Panc1 (cell line): ENCODE measurements around the gene CDH12. TPM values are rescaled to one million over a fixed set of nuclear protein-coding genes. Genes with fewer than 3 reads are reported as not detected.

Experiments used
- ATAC-seq: fragments of 200-7000 bp; cut with Tn5 transposase; 2 replicates; pipeline ENCODE4 v1.9.1; 2020; ENCODE audit warnings: mild to moderate bottlenecking, moderate library complexity
- BruUV-seq: library from RNA; stranded (reverse); fragments of 400-500 nt; replicated peaks from 2 replicates; lab custom pipeline; 2021; lab: Mats Ljungman, UMichigan
- CTCF ChIA-PET: fragments of 300-600 bp; sonication (Branson Sonifier 250); formaldehyde crosslinking; loops from one replicate; lab custom pipeline; 2022; ENCODE audit warnings: antibody characterized with exemption; lab: Charles Lee
- POLR2A ChIA-PET: fragments of 300-600 bp; sonication (Branson Sonifier 250); formaldehyde crosslinking; loops from one replicate; lab custom pipeline; 2022; ENCODE audit warnings: antibody characterized with exemption; lab: Charles Lee
- DNase-seq: peaks from one replicate; pipeline ENCODE4 v3.0.0-alpha.2; 2010; ENCODE audit warnings: low read depth, low spot score
- H3K27ac ChIP-seq: 2 replicates; pipeline ENCODE4 v1.5.1; 2011; ENCODE audit warnings: mild to moderate bottlenecking, low read length, inconsistent platforms
- H3K27me3 ChIP-seq: fragments of 200-500 bp; sonication (Bioruptor generic); 2 replicates; pipeline ENCODE4 v1.6.0; 2014; ENCODE audit warnings: low read length, inconsistent platforms; ENCODE audit not compliant: control insufficient read depth, insufficient read depth
- H3K36me3 ChIP-seq: fragments of 200-500 bp; sonication (Bioruptor generic); 2 replicates; pipeline ENCODE4 v1.5.1; 2014; ENCODE audit warnings: inconsistent platforms, mild to moderate bottlenecking, low read length, moderate library complexity; ENCODE audit not compliant: control insufficient read depth, insufficient read depth
- H3K4me1 ChIP-seq: 2 replicates; pipeline ENCODE4 v1.5.1; 2011; ENCODE audit warnings: inconsistent platforms, mild to moderate bottlenecking, low read length, moderate library complexity; ENCODE audit not compliant: control insufficient read depth, insufficient read depth
- H3K4me3 ChIP-seq, 2 experiments: 2 replicates each; pipeline ENCODE4 v1.5.1; 2011 to 2012; ENCODE audit warnings: low read depth in 2 of 2, low read length in 2 of 2, mild to moderate bottlenecking in 2 of 2, inconsistent platforms in 1 of 2, moderate library complexity in 1 of 2
- H3K9me3 ChIP-seq: fragments of 200-500 bp; sonication (Bioruptor generic); 2 replicates; pipeline ENCODE4 v1.5.1; 2014; ENCODE audit warnings: low read depth, mild to moderate bottlenecking, inconsistent platforms, low read length, moderate library complexity; ENCODE audit not compliant: control insufficient read depth, insufficient read depth
- CTCF ChIP-seq: fragments of 450-650 bp; IDR thresholded peaks from 2 replicates; pipeline ENCODE4 v1.5.1; 2017; ENCODE audit warnings: mild to moderate bottlenecking
- POLR2AphosphoS5 ChIP-seq: IDR thresholded peaks from 2 replicates; pipeline ENCODE4 v1.6.1; 2012; ENCODE audit warnings: mild to moderate bottlenecking, low read depth, low read length, moderate library complexity
- REST ChIP-seq, 2 experiments: IDR thresholded peaks; 2 replicates each; pipeline ENCODE4 v1.6.1; 2011 to 2012; ENCODE audit warnings: low read depth in 2 of 2, control low read depth in 1 of 2, low read length in 1 of 2, mild to moderate bottlenecking in 1 of 2, moderate library complexity in 1 of 2; ENCODE audit not compliant: insufficient read depth in 1 of 2
- SIN3A ChIP-seq: IDR thresholded peaks from 2 replicates; pipeline ENCODE4 v1.6.1; 2012; ENCODE audit warnings: low read depth, mild to moderate bottlenecking, low read length, moderate library complexity, borderline replicate concordance; ENCODE audit not compliant: insufficient read depth
- TCF7L2 ChIP-seq: IDR thresholded peaks from 2 replicates; pipeline ENCODE4 v1.6.1; 2011; ENCODE audit warnings: mild to moderate bottlenecking, low read depth, low read length, inconsistent platforms
- in situ Hi-C: cut with HindIII; loops from 2 replicates; pipeline ENCODE4 v1.10.0; 2016; ENCODE audit warnings: low sequenced_read_pairs, low pct_unique_long_range_greater_than_20kb
- intact Hi-C: fragments of 100-400 bp; cut with micrococcal nuclease; formaldehyde crosslinking; loops from one replicate; pipeline ENCODE4 v1.10.0; 2022; ENCODE audit not compliant: unreplicated experiment
- total RNA-seq: library from RNA; stranded (reverse); gene quantifications from one replicate; pipeline ENCODE4 v1.2.1, GENCODE V29; 2021; ENCODE audit not compliant: unreplicated experiment

CDH12 gene
- total RNA-seq, 1 experiment from 2014 or later: not detected

GRCh38 chr5:21810737-21811316, 1042.3 kb downstream of the CDH12 start:
- DNase-seq (no peak), ATAC-seq (no peak)
- intact Hi-C loops (no loop called here), in situ Hi-C loops (no loop called here)
- BruUV-seq: no TSS peak
- Histone ChIP-seq H3K4me1 (no peaks in the 10 kb centered on the region; the same call in 1 of the 2 replicates), H3K36me3 (no peaks in the 10 kb centered on the region), H3K27me3 (no peaks in the 10 kb centered on the region), H3K9me3 (no peaks in the 10 kb centered on the region), H3K27ac (no peak overlapping the region), H3K4me3 (no peak overlapping the region)
- ChIA-PET CTCF (interaction anchor here (0.7 kb wide), 1 partner anchor 427 kb away, joined by 4 read pairs; no protein-coding TSS in a partner anchor), POLR2A (no interaction called here)
- peak; percentile 56; the same call in 1 of the 2 replicates for TF ChIP-seq CTCF
- no peak for TF ChIP-seq SIN3A

- no TSS peak for BruUV-seq
- ChIA-PET POLR2A (no interaction called here), CTCF (no interaction called here)
- ATAC-seq (no peak), DNase-seq (no peak)
- Histone ChIP-seq H3K4me1 (no peaks in the 10 kb centered on the region; the same call in 1 of the 2 replicates), H3K36me3 (no peaks in the 10 kb centered on the region), H3K27me3 (no peaks in the 10 kb centered on the region), H3K4me3 (no peak overlapping the region), H3K9me3 (no peaks in the 10 kb centered on the region), H3K27ac (no peak overlapping the region)
- no peak for TF ChIP-seq REST (IDR thresholded peaks at IDR 0.05; ENCODE audit: insufficient read depth in 1 of 2, low read depth in 2 of 2, low read length in 1 of 2)
- TF ChIP-seq TCF7L2: no peak
- TF ChIP-seq POLR2AphosphoS5: no peak
- TF ChIP-seq SIN3A: no peak
- no peak for TF ChIP-seq CTCF
- in situ Hi-C loops (no loop called here), intact Hi-C loops (loop anchor here (10.0 kb wide), 1 partner anchor 345 kb away; no protein-coding TSS in a partner anchor)
Observed at GRCh38 chr5:21809611-21810010, 1043.5 kb downstream of the CDH12 start.
